Muscle of leg (tissue), 11 donors: ENCODE data around the gene TNNT1. TPM values are rescaled to one million over a fixed set of nuclear protein-coding genes. Genes with fewer than 3 reads are reported as not detected.

Experiments
- DNase-seq: peaks from one replicate; pipeline ENCODE4 v3.0.0; 2013
- H3K27ac ChIP-seq: one replicate; pipeline ENCODE4 v1.5.1; 2013; ENCODE audit warnings: mild to moderate bottlenecking, low read length, control low read depth
- H3K27me3 ChIP-seq: one replicate; pipeline ENCODE4 v1.6.1; 2013; ENCODE audit warnings: low read length; ENCODE audit not compliant: control insufficient read depth, insufficient read depth
- H3K36me3 ChIP-seq: one replicate; pipeline ENCODE4 v1.6.1; 2013; ENCODE audit warnings: low read length; ENCODE audit not compliant: control insufficient read depth, insufficient read depth
- H3K4me1 ChIP-seq: one replicate; pipeline ENCODE4 v1.6.1; 2013; ENCODE audit warnings: low read length; ENCODE audit not compliant: control insufficient read depth, insufficient read depth
- H3K4me3 ChIP-seq: one replicate; pipeline ENCODE4 v1.5.1; 2013; ENCODE audit warnings: low read length, control low read depth
- H3K9me3 ChIP-seq: replicated peaks from 2 replicates; pipeline ENCODE4 v1.6.1; 2013; ENCODE audit warnings: low read depth, low read length; ENCODE audit not compliant: control insufficient read depth
- WGBS: methylation state at CpG from one replicate; pipeline ENCODE4 v1.1.5; 2013; ENCODE audit warnings: missing lambda C conversion rate; ENCODE audit not compliant: insufficient coverage; 5-methylcytosine and 5-hydroxymethylcytosine counted together
- polyA plus RNA-seq, 8 donors: library from polyadenylated mRNA; unstranded; fragments of 120-200 nt; gene quantifications; one replicate each; pipeline versions ENCODE4 v1.2.1 to v1.2.3, GENCODE V29; 2013; ENCODE audit warnings: inconsistent platforms in 1 of 8, low replicate concordance in 1 of 8; ENCODE audit not compliant: insufficient read length in 8 of 8, insufficient read depth in 1 of 8
- total RNA-seq: library from RNA; stranded (reverse); fragments of 120-200 nt; gene quantifications from one replicate; pipeline ENCODE4 v1.2.4, GENCODE V29; 2013

The TNNT1 gene
- total and polyA plus RNA-seq, 9 donors, result 387 to 1,171 (median 597) TPM

DNA sequence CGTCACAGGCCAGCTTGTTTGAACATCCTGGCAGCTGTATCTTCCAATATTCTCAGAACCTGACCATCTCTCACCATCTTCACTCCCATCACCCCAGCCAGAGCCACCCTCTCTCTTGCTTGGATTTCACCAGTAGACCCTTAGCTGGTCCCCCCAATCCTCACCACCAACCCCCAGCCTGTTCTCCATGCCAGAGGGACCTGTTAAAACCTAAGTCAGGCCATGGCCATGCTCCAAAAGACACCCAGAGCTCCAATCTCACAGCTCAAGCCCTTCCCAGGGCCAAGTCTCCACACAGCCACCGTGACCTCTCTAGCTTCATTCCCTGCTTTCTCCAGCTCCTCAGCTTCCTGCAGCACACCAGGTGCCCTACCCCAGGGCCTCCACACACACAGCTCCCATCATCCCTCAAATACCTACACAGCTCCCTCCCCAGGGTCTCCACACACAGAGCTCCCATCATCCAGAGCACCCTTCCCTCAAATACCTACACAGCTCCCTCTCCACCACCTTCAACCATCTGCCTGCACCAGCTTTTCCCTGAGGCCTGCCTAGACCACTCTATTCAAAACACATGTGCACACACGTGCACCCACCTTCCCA, 59.6 kb downstream of the TNNT1 start:
- DNase-seq, result no peak
- WGBS, result 67% methylated on average over 2 of the region's 3 CpGs
- Histone ChIP-seq H3K27ac (no peak overlapping the region), H3K9me3 (no peaks in the 10 kb centered on the region), H3K4me3 (no peak overlapping the region), H3K27me3 (peaks cover 40% of the 10 kb centered on the region), H3K4me1 (peaks cover 33% of the 10 kb centered on the region), H3K36me3 (peaks cover 35% of the 10 kb centered on the region)

DNA sequence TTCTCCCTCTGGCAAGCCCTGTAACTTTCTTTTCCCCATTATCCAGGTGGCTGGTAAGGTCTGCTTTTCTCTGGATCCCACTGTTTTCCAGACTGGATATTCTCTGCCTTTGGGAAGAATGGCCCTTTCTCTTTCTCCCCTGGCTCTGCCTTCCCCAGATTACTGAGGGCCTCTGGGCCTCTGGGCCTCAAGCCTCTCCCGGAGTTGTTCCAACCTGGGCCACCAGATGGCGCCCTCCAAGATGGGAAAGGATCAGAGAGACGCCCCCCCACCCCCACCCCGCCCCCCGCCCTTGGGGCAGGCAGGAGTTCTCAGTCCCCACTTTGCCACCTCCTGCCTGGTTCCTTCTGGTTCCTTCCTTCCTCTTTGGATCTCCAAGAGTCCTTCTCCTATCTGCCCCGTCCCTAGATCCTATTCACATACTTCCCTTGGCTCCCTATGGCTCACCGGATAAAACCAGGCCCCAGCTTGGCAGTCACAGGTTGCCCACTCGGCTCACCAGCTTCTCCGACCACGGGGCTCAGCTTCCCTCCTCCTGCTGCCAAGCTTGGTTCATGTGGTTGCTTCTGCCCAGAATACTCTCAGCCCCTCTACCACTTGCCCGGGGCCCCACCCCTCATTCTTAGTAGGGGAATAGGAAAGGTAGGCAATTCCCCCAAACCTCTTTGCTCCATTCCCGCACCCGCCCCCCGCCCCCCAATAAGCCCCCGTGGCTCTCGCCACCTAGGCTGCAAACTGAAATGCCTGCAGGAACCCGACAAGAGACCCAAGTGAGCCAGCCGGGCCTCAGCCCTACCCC, 60.3 kb downstream of the TNNT1 start:
- no peak overlapping the region for H3K27ac ChIP-seq
- H3K9me3 ChIP-seq, result no peaks in the 10 kb centered on the region
- peaks cover 47% of the 10 kb centered on the region for H3K27me3 ChIP-seq
- peaks cover 33% of the 10 kb centered on the region for H3K4me1 ChIP-seq
- no peak overlapping the region for H3K4me3 ChIP-seq
- DNase-seq, result peak; percentile 75
- WGBS, result 64% methylated on average over 6 of the region's 18 CpGs
- peaks cover 32% of the 10 kb centered on the region for H3K36me3 ChIP-seq

DNA sequence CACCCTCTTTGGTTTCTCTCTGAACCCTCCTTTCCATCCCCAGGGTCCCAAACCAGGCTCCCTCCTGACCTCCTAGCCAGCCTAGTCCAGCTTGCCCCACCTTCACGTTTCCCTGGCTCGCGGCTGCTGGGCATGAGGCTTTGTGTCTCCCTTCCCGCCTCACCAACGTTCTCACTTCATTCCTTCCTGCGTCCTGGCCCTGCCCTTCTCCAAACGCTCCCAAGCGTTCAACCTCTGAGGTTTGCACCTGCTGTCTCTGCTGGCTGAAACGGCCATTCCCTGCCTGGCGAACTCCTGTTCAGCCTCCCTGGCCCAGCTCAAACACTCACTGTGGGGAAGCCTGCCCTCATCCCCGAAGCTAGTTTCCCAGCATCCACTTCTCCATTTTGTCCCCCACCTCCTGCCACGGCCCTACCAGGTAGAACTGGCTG, 61.0 kb downstream of the TNNT1 start:
- 45% methylated on average over 12 of the region's 12 CpGs for WGBS
- peaks cover 31% of the 10 kb centered on the region for H3K36me3 ChIP-seq
- H3K27me3 ChIP-seq, result peaks cover 54% of the 10 kb centered on the region
- no peak for DNase-seq
- no peaks in the 10 kb centered on the region for H3K9me3 ChIP-seq
- no peak overlapping the region for H3K4me3 ChIP-seq
- H3K27ac ChIP-seq, result no peak overlapping the region
- H3K4me1 ChIP-seq, result peaks cover 37% of the 10 kb centered on the region

DNA sequence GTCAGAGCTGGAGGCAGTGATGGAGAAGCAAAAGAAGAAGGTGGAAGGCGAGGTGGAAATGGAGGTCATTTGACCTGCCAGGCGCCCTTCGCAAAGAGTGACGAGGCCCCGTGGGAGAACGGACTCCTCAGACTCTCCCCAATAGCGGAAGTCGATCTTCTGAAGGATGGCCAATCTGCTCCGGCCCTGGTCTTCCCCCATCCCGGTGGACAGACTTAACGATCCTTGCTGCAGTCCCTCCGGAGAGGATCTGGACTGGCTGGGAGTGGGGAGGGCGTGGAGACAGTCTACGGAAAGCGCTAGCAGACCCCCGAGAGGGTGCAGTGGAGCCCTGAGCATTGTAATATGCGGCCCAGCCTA, 61.5 kb downstream of the TNNT1 start:
- H3K27ac ChIP-seq, result peak overlapping the region; percentile 35
- 14% methylated on average over 6 of the region's 17 CpGs for WGBS
- peaks cover 60% of the 10 kb centered on the region for H3K27me3 ChIP-seq

GRCh38 chr19:55086730-55087541, 62.1 kb downstream of the TNNT1 start:
- peak overlapping the region; percentile 35 for H3K27ac ChIP-seq
- 2% methylated on average over 74 of the region's 74 CpGs for WGBS

More for the DNA sequence above, 61.5 kb downstream of the TNNT1 start:
- Histone ChIP-seq H3K36me3 (peaks cover 26% of the 10 kb centered on the region), H3K4me3 (peak overlapping the region; percentile 35), H3K9me3 (no peaks in the 10 kb centered on the region), H3K4me1 (peaks cover 38% of the 10 kb centered on the region)
- DNase-seq, result peak; percentile 56

DNA sequence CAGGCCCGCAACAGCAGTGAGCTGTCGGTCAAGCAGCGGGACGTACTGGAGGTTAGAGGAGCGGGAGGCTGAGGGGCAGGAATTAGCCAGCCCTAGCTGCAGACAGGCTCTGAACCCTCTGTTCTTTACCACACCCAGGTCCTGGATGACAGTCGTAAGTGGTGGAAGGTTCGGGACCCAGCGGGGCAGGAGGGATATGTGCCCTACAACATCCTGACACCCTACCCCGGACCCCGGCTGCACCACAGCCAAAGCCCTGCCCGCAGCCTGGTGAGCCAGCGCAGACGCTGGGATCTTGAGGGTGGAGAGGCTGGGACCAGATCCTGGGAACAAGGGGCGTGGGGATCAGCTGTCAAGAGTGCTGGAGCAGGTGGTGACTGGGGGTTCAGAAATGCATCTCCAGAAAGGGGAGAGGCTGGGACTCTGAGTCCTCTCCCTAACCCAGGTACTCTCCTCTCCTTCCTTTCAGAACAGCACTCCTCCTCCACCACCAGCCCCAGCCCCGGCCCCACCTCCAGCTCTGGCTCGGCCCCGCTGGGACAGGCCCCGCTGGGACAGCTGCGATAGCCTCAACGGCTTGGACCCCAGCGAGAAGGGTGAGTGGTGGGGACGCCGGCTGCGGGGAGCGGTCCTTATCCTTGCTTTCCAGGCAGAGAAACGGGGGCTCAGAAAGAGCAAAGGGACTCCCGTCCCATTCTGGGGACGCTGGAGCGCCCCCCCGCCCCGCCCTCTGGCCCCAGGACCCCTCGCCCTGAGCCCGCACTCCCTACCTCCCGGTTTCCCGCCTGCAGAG, 62.9 kb downstream of the TNNT1 start:
- H3K9me3 ChIP-seq, result peaks cover 2% of the 10 kb centered on the region

More at GRCh38 chr19:55086730-55087541, 62.1 kb downstream of the TNNT1 start:
- H3K4me3 ChIP-seq, result peak overlapping the region; percentile 35
- H3K9me3 ChIP-seq, result peaks cover 2% of the 10 kb centered on the region
- peaks cover 22% of the 10 kb centered on the region for H3K36me3 ChIP-seq
- H3K27me3 ChIP-seq, result peaks cover 65% of the 10 kb centered on the region
- peak; percentile 91 for DNase-seq
- H3K4me1 ChIP-seq, result peaks cover 44% of the 10 kb centered on the region

DNA sequence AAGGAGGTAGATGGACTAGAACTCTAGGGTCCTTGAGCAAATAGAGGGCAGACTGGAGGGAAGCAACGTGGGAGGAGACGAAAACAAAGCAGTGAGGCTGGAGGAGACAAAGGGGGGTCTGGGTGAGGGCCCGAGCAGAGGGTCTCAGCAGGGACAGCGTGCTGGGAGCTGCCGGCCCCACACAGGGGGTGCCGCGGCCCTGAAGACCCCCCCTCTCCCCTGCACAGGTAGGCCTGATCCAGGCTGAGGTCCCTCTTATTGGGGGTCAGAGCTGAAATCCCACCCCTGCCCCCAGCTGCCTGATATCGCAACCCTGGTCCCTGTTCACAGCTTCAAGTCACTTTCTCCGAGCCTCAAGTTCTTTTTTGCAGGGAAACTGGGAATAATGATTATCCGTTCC, 64.6 kb downstream of the TNNT1 start:
- no peak for DNase-seq
- Histone ChIP-seq H3K4me3 (no peak overlapping the region), H3K27ac (no peak overlapping the region), H3K27me3 (peaks cover 91% of the 10 kb centered on the region), H3K4me1 (peaks cover 66% of the 10 kb centered on the region), H3K9me3 (peaks cover 2% of the 10 kb centered on the region), H3K36me3 (no peaks in the 10 kb centered on the region)
- 60% methylated on average over 2 of the region's 10 CpGs for WGBS

More for the DNA sequence above, 62.9 kb downstream of the TNNT1 start:
- WGBS, result 17% methylated on average over 21 of the region's 35 CpGs
- Histone ChIP-seq H3K27me3 (peaks cover 74% of the 10 kb centered on the region), H3K36me3 (peaks cover 16% of the 10 kb centered on the region), H3K4me3 (no peak overlapping the region), H3K4me1 (peaks cover 52% of the 10 kb centered on the region), H3K27ac (no peak overlapping the region)
- DNase-seq, result no peak

GRCh38 chr19:55083004-55083850, 65.8 kb downstream of the TNNT1 start:
- Histone ChIP-seq H3K4me3 (no peak overlapping the region), H3K27me3 (peaks cover 94% of the 10 kb centered on the region), H3K27ac (no peak overlapping the region), H3K9me3 (peaks cover 2% of the 10 kb centered on the region), H3K36me3 (no peaks in the 10 kb centered on the region), H3K4me1 (peaks cover 60% of the 10 kb centered on the region)
- 17% methylated on average over 39 of the region's 42 CpGs for WGBS
- DNase-seq, result no peak
